Mesendoderm (in vitro differentiated cells): ENCODE data around the gene PKD1L1.

ENCODE experiments used
- DNase-seq: peaks from one replicate; pipeline ENCODE4 v3.0.0; 2013
- H2AK5ac ChIP-seq: 2 replicates; pipeline ENCODE4 v1.6.1; 2013; ENCODE audit warnings: low read length, inconsistent platforms
- H2BK120ac ChIP-seq: 2 replicates; pipeline ENCODE4 v1.6.1; 2013; ENCODE audit warnings: low read depth, mild to moderate bottlenecking, low read length, moderate library complexity, mixed read lengths
- H2BK15ac ChIP-seq: replicated peaks from 2 replicates; pipeline ENCODE4 v1.6.1; 2013; ENCODE audit warnings: low read depth, mild to moderate bottlenecking, moderate library complexity
- H2BK5ac ChIP-seq: 2 replicates; pipeline ENCODE4 v1.6.1; 2013; ENCODE audit warnings: low read length, inconsistent platforms
- H3K18ac ChIP-seq: 2 replicates; pipeline ENCODE4 v1.6.1; 2013; ENCODE audit warnings: mild to moderate bottlenecking, low read length, mixed read lengths
- H3K23ac ChIP-seq: one replicate; pipeline ENCODE4 v1.6.1; 2013; ENCODE audit warnings: low read length
- H3K27ac ChIP-seq: 2 replicates; pipeline ENCODE4 v1.5.1; 2013; ENCODE audit warnings: low read depth, mild to moderate bottlenecking, inconsistent platforms, low read length, moderate library complexity
- H3K27me3 ChIP-seq: 2 replicates; pipeline ENCODE4 v1.6.1; 2013; ENCODE audit warnings: low read length, control low read depth, mild to moderate bottlenecking, inconsistent platforms; ENCODE audit not compliant: insufficient read depth, poor library complexity
- H3K36me3 ChIP-seq: 2 replicates; pipeline ENCODE4 v1.6.1; 2013; ENCODE audit warnings: low read length, inconsistent platforms; ENCODE audit not compliant: control insufficient read depth, insufficient read depth
- H3K4ac ChIP-seq: one replicate; pipeline ENCODE4 v1.6.1; 2013; ENCODE audit warnings: low read depth, mild to moderate bottlenecking, low read length, moderate library complexity
- H3K4me1 ChIP-seq: 2 replicates; pipeline ENCODE4 v1.6.1; 2013; ENCODE audit warnings: low read depth, low read length, inconsistent platforms; ENCODE audit not compliant: control insufficient read depth
- H3K4me2 ChIP-seq: 2 replicates; pipeline ENCODE4 v1.6.1; 2013; ENCODE audit warnings: low read length
- H3K4me3 ChIP-seq: 2 replicates; pipeline ENCODE4 v1.5.1; 2013; ENCODE audit warnings: mild to moderate bottlenecking, low read length
- H3K56ac ChIP-seq: one replicate; pipeline ENCODE4 v1.6.1; 2013; ENCODE audit warnings: low read length
- H3K79me1 ChIP-seq: 2 replicates; pipeline ENCODE4 v1.6.1; 2013; ENCODE audit warnings: low read length, inconsistent platforms
- H3K79me2 ChIP-seq: 2 replicates; pipeline ENCODE4 v1.6.1; 2013; ENCODE audit warnings: mild to moderate bottlenecking, low read length; ENCODE audit not compliant: control insufficient read depth, insufficient read depth
- H3K9ac ChIP-seq: 2 replicates; pipeline ENCODE4 v1.6.1; 2013; ENCODE audit warnings: low read length, inconsistent platforms
- H4K5ac ChIP-seq: one replicate; pipeline ENCODE4 v1.6.1; 2013; ENCODE audit warnings: low read length
- H4K8ac ChIP-seq: one replicate; pipeline ENCODE4 v1.6.1; 2013; ENCODE audit warnings: low read depth, mild to moderate bottlenecking, control low read depth, low read length, moderate library complexity
- WGBS: extraction: QIAGEN DNeasy Blood & Tissue Kit; methylation state at CpG from one replicate; pipeline ENCODE4 v1.1.7; 2013; ENCODE audit warnings: low lambda C conversion rate, missing lambda C conversion rate; ENCODE audit not compliant: insufficient coverage; ENCODE audit errors: extremely low coverage; 5-methylcytosine and 5-hydroxymethylcytosine counted together

PKD1L1 gene

GRCh38 chr7:47979145-47979831, 31.0 kb upstream of the PKD1L1 start, which contains the start of gene HUS1:
Gene HUS1 (minus strand): TSS chr7:47979615. CDS start chr7:47979519, 96 bp downstream.
- H3K27ac ChIP-seq: peak within 1 kb of the TSS; percentile 90
- H4K8ac ChIP-seq: no peak within 1 kb of the TSS
- H2BK15ac ChIP-seq: no peak within 1 kb of the TSS
- peak within 1 kb of the TSS; percentile 89 for H2BK5ac ChIP-seq
- peaks cover 3% of the 10 kb centered on the region for H3K4me1 ChIP-seq
- H3K79me2 ChIP-seq: peaks cover 10% of the 10 kb centered on the region
- H3K56ac ChIP-seq: peak within 1 kb of the TSS; percentile 98
- peaks cover 10% of the 10 kb centered on the region for H3K36me3 ChIP-seq
- H3K9ac ChIP-seq: peak within 1 kb of the TSS; percentile 92
- no CpG with 5 or more reads among the region's 62 CpGs for WGBS
- H3K18ac ChIP-seq: peak within 1 kb of the TSS; percentile 89
- no peaks in the 10 kb centered on the region for H3K27me3 ChIP-seq
- no peak within 1 kb of the TSS for H4K5ac ChIP-seq
- H3K79me1 ChIP-seq: peaks cover 10% of the 10 kb centered on the region
- H3K4me2 ChIP-seq: peak within 1 kb of the TSS; percentile 86
- peak within 1 kb of the TSS; percentile 96 for H3K4me3 ChIP-seq
- DNase-seq: peak; percentile 98
- H2AK5ac ChIP-seq: no peak within 1 kb of the TSS
- H3K4ac ChIP-seq: no peak within 1 kb of the TSS
- H3K23ac ChIP-seq: peak within 1 kb of the TSS; percentile 67
- no peak within 1 kb of the TSS for H2BK120ac ChIP-seq

GRCh38 chr7:47978790-47979144, 30.5 kb upstream of the PKD1L1 start:
- no peak overlapping the region for H2AK5ac ChIP-seq
- H3K18ac ChIP-seq: no peak overlapping the region
- no peak overlapping the region for H2BK120ac ChIP-seq
- WGBS: no CpG with 5 or more reads among the region's 4 CpGs
- no peak overlapping the region for H2BK15ac ChIP-seq
- no peak for DNase-seq
- peak overlapping the region; percentile 25 for H2BK5ac ChIP-seq
- H3K9ac ChIP-seq: peak overlapping the region; percentile 91
- no peak overlapping the region for H4K5ac ChIP-seq
- H3K4ac ChIP-seq: no peak overlapping the region
- H4K8ac ChIP-seq: no peak overlapping the region
- no peaks in the 10 kb centered on the region for H3K27me3 ChIP-seq
- peaks cover 3% of the 10 kb centered on the region for H3K4me1 ChIP-seq
- peaks cover 10% of the 10 kb centered on the region for H3K79me1 ChIP-seq
- H3K79me2 ChIP-seq: peaks cover 10% of the 10 kb centered on the region
- peaks cover 14% of the 10 kb centered on the region for H3K36me3 ChIP-seq
- peak overlapping the region; percentile 86 for H3K4me2 ChIP-seq
- peak overlapping the region; percentile 96 for H3K56ac ChIP-seq
- peak overlapping the region; percentile 96 for H3K4me3 ChIP-seq
- no peak overlapping the region for H3K27ac ChIP-seq
- H3K23ac ChIP-seq: peak overlapping the region; percentile 67

GRCh38 chr7:47973739-47974138, 25.5 kb upstream of the PKD1L1 start:
- WGBS: no CpG with 5 or more reads among the region's 1 CpG
- no peak overlapping the region for H3K9ac ChIP-seq
- H2BK5ac ChIP-seq: no peak overlapping the region
- no peak overlapping the region for H3K4me3 ChIP-seq
- H3K36me3 ChIP-seq: peaks cover 22% of the 10 kb centered on the region
- no peak overlapping the region for H4K8ac ChIP-seq
- H3K18ac ChIP-seq: no peak overlapping the region
- H3K27ac ChIP-seq: no peak overlapping the region
- no peak overlapping the region for H3K23ac ChIP-seq
- no peak overlapping the region for H3K4ac ChIP-seq
- H3K79me1 ChIP-seq: peaks cover 10% of the 10 kb centered on the region
- no peak overlapping the region for H2BK15ac ChIP-seq
- H4K5ac ChIP-seq: no peak overlapping the region
- peaks cover 5% of the 10 kb centered on the region for H3K4me1 ChIP-seq
- H2BK120ac ChIP-seq: no peak overlapping the region
- no peaks in the 10 kb centered on the region for H3K27me3 ChIP-seq
- no peak overlapping the region for H3K4me2 ChIP-seq
- no peak for DNase-seq
- no peak overlapping the region for H2AK5ac ChIP-seq
- H3K79me2 ChIP-seq: peaks cover 8% of the 10 kb centered on the region
- H3K56ac ChIP-seq: no peak overlapping the region

GRCh38 chr7:47970761-47971160, 22.5 kb upstream of the PKD1L1 start:
- H3K4me1 ChIP-seq: peaks cover 2% of the 10 kb centered on the region
- no peak overlapping the region for H3K4me3 ChIP-seq
- no peaks in the 10 kb centered on the region for H3K79me2 ChIP-seq
- H4K5ac ChIP-seq: no peak overlapping the region
- no peak overlapping the region for H2BK15ac ChIP-seq
- H2BK5ac ChIP-seq: no peak overlapping the region
- peaks cover 30% of the 10 kb centered on the region for H3K36me3 ChIP-seq
- peaks cover 4% of the 10 kb centered on the region for H3K79me1 ChIP-seq
- no peak overlapping the region for H2BK120ac ChIP-seq
- no peak overlapping the region for H3K4ac ChIP-seq
- H3K9ac ChIP-seq: no peak overlapping the region
- no peak overlapping the region for H3K18ac ChIP-seq
- no peak overlapping the region for H4K8ac ChIP-seq
- H3K4me2 ChIP-seq: no peak overlapping the region
- no peak overlapping the region for H3K56ac ChIP-seq
- no CpG with 5 or more reads among the region's 1 CpG for WGBS
- no peak overlapping the region for H3K27ac ChIP-seq
- no peak overlapping the region for H2AK5ac ChIP-seq
- no peak for DNase-seq
- H3K27me3 ChIP-seq: no peaks in the 10 kb centered on the region
- H3K23ac ChIP-seq: no peak overlapping the region

- no CpG with 5 or more reads among the region's 5 CpGs for WGBS
- peak; percentile 83 for DNase-seq
- Histone ChIP-seq H4K5ac (no peak overlapping the region), H2AK5ac (no peak overlapping the region), H3K4me3 (no peak overlapping the region), H2BK5ac (no peak overlapping the region), H3K56ac (no peak overlapping the region), H3K23ac (no peak overlapping the region), H3K4me2 (no peak overlapping the region), H3K9ac (no peak overlapping the region), H3K79me1 (peaks cover 3% of the 10 kb centered on the region), H4K8ac (no peak overlapping the region), H2BK120ac (no peak overlapping the region), H3K27ac (no peak overlapping the region), H3K4me1 (peaks cover 2% of the 10 kb centered on the region), H3K27me3 (no peaks in the 10 kb centered on the region), H2BK15ac (no peak overlapping the region), H3K79me2 (no peaks in the 10 kb centered on the region), H3K4ac (no peak overlapping the region), H3K36me3 (peaks cover 30% of the 10 kb centered on the region), H3K18ac (no peak overlapping the region)
Observed at GRCh38 chr7:47968847-47969774, 20.8 kb upstream of the PKD1L1 start.
